G401 (cell line): ENCODE results near the gene CBS. TPM values are rescaled to one million over a fixed set of nuclear protein-coding genes. Genes with fewer than 3 reads are reported as not detected.
"Not testable (repeated sequence)": the region's sequence is repeated elsewhere in the genome, so short reads cannot be mapped to it uniquely, and the experiment has no call there.

Experiments
- DNase-seq: peaks from one replicate; pipeline ENCODE4 v3.0.0-alpha.2; 2015; ENCODE audit warnings: low spot score
- in situ Hi-C: cut with HindIII; loops from 2 replicates; pipeline ENCODE4 v1.10.0; 2016; ENCODE audit warnings: low sequenced_read_pairs, mixed read lengths
- total RNA-seq: library from RNA; depleted of rRNA; stranded (reverse); fragments of >200 nt; shearing (Covaris generic); gene quantifications from 2 replicates; pipeline ENCODE4 v1.2.3, GENCODE V29; 2014; rRNA removed

CBS gene
- 54.7 and 71.5 TPM in 2 replicates for total RNA-seq

- in situ Hi-C loops, DNase-seq: not testable (repeated sequence)
These were observed at the start of gene CBS for GRCh38 chr21:43075170-43076022. Gene CBS, minus strand, starts transcription at chr21:43075835. Its CDS starts 3,642 bp downstream, at chr21:43072193.

DNA sequence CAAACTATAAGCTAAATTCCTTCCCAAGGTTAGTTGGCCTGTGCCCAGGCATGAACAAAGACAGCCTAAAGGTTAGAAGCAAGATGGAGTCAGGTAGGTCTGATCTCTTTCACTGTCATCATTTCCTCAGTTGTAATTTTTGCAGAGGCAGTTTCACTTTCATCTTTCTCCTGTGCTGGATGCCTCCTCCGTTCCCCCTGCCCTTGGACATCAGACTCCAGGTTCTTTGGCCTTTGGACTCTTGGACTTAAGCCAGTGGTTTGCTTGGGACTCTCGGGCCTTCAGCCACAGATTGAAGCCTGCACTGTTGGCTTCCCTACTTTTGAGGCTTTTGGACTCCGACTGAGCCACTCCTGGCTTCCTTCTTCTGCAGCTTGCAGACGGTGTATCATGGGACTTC, 40.3 kb upstream of the CBS start:
- DNase-seq, in situ Hi-C loops: not testable (repeated sequence)

DNA sequence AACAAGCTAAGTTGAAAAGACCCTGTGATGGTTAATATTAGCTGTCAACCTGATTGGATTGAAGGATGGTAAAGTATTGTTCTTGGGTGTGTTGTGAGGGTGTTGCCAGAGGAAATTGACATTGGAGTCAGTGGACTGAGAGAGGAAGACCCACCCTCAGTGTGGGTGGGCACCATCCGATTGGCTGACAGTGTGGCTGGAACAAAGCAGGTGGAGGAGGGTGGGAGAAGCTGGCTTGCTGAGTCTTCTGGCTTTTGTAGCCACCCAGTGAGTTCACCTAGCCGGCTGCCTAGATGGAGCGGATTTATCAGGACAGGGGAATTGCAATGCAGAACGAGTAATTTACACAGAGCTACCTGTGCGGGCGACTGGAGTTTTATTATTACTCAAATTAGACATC, 38.8 kb upstream of the CBS start:
- DNase-seq, in situ Hi-C loops: not testable (repeated sequence)

DNA sequence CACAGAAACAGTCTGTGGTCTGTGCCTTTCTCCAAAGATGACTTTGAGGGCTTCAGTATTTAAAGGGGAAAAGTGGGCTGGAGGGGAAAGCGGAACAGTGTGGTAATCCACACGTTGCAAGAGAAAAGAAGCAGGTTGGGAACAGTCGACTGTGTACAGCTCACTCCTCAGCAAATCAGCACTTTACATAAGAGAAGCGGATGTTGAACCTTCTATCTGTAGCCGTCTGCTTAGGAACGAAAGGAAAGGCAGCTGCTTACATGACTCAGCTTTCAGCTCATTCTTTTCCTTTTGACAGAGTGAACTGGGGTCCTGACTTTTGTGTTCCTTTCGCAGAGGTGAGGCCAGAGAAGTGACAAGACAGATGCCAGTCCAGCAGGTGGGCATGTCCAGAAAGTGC, 33.4 kb upstream of the CBS start:
- DNase-seq, in situ Hi-C loops: not testable (repeated sequence)

GRCh38 chr21:43108177-43108576, 32.5 kb upstream of the CBS start:
- DNase-seq, in situ Hi-C loops: not testable (repeated sequence)

DNA sequence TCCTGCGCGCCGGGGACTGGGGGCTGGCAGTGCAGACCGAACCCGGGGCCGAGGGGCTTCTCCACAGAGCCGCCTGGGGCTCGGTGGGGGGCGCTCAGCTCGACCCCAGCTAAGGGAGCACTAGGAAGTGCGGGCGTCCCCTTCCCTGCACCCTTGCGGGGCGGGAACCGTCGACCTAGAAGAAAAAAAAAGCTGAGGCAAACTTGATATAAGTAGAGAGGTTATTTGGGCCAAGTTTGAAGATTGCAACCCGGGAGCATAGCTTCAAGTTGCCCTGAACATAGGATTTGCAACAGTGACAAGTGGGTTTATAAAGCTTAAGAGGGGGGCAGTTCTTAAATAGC, 32.1 kb upstream of the CBS start:
- in situ Hi-C loops, result not testable (repeated sequence)

GRCh38 chr21:43106965-43107793, 31.5 kb upstream of the CBS start, which contains the start of gene U2AF1:
Gene U2AF1, minus strand, starts transcription at chr21:43107570. Its CDS starts 76 bp downstream, at chr21:43107494.
- DNase-seq, result peak; percentile 1
- in situ Hi-C loops, result not testable (repeated sequence)

More for the DNA sequence above, 32.1 kb upstream of the CBS start:
- not testable (repeated sequence) for DNase-seq

DNA sequence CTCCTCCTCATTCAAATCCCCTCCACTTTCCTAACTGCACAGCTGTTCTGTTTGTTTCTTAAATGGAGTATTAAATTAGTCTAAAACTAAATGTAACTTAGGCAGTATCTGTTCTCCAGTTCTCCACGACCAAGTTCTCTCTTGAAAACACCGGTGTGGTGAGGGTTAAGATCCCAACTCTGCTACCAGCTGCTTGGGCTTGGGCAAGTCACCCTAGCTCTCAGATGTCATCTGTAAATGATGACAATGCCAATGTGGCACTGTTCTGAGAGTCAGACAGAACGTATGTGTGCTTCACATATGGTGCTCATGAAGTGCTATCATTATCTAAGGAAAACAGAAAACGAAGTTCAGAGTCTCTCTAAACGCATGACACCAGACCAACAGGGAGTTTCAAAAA, 29.0 kb upstream of the CBS start:
- DNase-seq, in situ Hi-C loops: not testable (repeated sequence)

DNA sequence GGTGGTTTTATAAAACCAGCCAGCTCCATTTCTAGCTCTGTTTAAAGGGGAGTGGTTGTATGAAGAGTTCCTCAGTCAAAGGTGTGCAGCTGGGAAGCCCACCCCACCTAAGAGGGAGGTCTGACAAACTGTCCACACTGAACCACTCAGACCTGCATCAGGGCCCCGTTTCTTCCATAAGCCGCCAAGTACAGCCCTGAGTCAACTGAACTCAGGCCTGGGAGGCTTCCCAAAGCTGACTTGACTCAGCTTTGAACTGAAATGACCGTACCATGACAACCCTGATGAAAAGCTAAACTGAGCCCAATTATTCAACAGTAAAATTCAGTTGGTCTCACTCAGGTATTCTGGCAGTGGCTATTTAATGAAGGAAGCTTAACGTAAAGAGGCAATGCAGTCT, 26.6 kb upstream of the CBS start:
- DNase-seq, in situ Hi-C loops: not testable (repeated sequence)

DNA sequence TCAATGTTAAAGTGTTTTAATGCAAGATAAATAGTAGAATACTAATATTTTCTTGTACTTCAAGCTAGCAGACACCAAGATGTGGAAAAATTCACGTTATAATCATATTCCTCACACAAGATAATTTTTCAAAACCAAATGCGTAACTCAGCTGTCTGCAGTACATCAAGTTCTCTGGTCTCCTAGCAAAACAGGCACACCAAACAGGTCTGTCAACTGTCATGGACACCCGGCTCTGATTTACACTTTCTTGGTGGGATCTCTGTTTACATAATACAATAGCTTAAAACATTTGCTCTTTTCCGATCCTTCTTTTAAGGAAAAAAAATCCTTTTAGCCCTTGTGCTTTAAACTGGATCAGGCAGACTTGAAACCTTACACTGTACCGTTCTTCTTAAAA, 26.0 kb upstream of the CBS start:
- in situ Hi-C loops, result not testable (repeated sequence)

DNA sequence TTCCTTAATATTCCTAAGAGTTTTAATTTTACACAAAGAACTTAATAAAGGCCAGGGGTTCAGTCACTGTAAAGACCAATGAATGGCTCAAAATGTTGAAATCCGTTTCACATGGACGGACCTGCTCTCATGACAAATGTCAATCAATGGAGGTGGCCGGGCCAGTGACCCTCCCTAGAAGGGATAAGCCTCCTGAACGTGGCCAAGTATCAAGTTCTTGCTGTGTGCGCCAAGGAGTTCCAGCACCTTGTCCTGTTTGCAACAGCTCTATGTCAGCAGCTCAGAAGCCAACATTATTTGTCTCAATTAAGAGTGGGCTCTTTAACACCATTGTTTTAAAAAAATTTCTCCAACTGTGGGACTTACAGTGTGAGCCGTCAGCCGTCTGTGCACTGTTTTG, 25.4 kb upstream of the CBS start:
- in situ Hi-C loops, DNase-seq: not testable (repeated sequence)

More for the DNA sequence above, 26.0 kb upstream of the CBS start:
- DNase-seq, result not testable (repeated sequence)

GRCh38 chr21:43091979-43092614, 16.5 kb upstream of the CBS start:
- DNase-seq, in situ Hi-C loops: not testable (repeated sequence)

GRCh38 chr21:43090947-43091346, 15.3 kb upstream of the CBS start:
- in situ Hi-C loops, DNase-seq: not testable (repeated sequence)

DNA sequence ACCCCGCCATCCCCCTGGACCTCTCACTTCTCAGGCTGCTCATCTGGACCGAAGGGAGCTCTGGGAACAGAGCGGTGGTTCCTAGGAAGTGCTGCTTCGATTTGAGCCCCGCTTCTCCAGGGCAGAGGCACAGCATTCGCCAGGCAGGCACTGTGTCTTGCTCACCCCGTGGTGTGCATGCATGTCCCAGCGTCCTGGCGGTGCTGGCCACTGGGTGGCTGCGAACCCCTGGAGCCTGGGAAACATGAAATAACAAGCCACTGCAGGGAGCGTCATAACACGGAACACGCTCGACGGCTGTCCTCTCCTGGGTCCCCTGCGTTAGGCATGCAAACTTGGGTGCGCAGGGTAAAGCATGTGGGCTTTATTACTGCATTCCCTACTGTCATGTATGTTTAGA, 13.8 kb upstream of the CBS start:
- in situ Hi-C loops, DNase-seq: not testable (repeated sequence)

GRCh38 chr21:43082587-43083300, 7.1 kb upstream of the CBS start:
- in situ Hi-C loops, result not testable (repeated sequence)

DNA sequence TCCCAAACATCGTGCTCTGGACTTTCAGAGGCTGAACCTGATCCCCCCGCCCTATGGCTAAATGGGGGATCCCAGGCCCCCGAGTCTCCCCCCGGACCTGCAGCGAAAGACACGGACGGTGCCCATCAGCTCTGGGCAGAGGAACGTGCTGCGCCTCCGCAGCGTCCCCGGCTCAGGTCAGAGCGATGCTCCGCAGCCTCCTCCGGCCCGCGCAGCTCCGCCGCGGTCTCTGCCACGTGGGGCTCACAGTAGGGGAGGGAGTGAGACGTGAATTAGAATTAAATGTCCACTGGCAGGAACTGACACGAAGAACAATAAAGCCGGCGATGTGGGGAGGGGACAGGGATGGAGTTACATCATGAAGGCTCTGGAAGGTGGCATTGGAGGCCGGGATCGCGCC, 1.0 kb upstream of the CBS start:
- DNase-seq, in situ Hi-C loops: not testable (repeated sequence)

More at GRCh38 chr21:43082587-43083300, 7.1 kb upstream of the CBS start:
- DNase-seq, result not testable (repeated sequence)

DNA sequence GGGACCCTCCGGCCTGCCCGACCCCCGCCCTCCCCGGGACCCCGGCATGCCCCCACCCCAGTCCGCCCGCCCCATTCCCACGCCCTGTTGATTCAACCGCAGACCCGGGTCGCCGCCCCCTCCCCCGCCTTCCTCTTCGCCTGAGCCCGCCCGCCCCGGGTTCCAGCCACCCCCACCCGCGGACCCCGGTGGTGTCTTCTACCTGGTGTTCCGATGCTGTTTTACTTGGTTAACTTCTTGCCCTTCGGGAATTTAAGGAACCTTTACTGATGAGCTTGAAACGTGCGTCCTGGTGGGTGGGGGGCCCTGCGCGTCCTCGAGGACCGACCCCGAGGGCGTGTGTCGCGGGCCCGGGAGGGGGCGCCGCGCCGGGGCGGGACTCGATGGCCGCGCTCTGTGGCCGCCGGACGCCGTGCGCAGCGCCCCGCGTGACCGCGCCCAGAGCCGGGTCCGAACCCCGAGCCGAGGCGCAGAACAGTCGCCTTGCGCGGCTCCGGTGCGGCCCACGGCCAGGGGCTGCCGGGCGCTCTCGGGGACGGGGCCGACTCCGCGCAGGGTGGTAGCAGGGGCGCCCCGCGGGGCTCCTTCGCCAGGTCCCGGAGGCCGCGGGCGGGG, 495 bp upstream of the CBS start:
- DNase-seq, in situ Hi-C loops: not testable (repeated sequence)
